ENCODE results near the gene ATXN7L1. TPM values are rescaled to one million over a fixed set of nuclear protein-coding genes. Genes with fewer than 3 reads are reported as not detected.

Gene ATXN7L1
- total RNA-seq, 1 experiment from 2014 or later, result 14.6 TPM

DNA sequence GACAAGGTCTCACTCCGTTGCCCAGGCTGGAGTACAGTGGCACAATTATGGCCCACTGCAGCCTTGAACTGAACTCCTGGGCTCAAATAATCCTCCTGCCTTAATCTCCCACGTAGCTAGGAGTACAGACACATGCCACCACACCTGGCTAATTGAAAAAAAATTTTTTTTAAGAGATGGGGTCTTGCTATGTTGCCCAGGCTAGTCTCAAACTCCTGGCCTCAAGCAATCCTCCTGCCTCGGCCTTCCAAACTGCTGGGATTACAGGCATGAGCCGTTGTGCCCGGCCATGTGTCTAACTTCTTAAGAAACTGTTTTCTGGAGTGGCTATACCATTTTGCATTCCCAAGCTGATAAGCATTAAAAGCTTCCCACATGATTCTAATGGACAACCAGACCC lies 285.6 kb downstream of the ATXN7L1 start:
- no peaks in the 10 kb centered on the region for H3K4me1 ChIP-seq (replicated peaks; ENCODE audit: insufficient read depth)
- no peaks in the 10 kb centered on the region for H3K9me2 ChIP-seq (ENCODE audit: insufficient read depth)
- DNase-seq, result no peak
- BruUV-seq (replicated peaks), result no TSS peak
- ChIA-PET CTCF (no interaction called here), POLR2A (ENCODE audit: unreplicated experiment) (interaction anchor here (0.6 kb wide), 1 partner anchor 718 kb away, joined by 4 read pairs; no protein-coding TSS in a partner anchor)
- no peaks in the 10 kb centered on the region for H3K9me3 ChIP-seq (ENCODE audit: insufficient read depth, low read depth)
- H3K4me2 ChIP-seq, result no peak overlapping the region
- no peaks in the 10 kb centered on the region for H3F3A ChIP-seq (ENCODE audit: insufficient read depth, low read depth)
- H3K79me2 ChIP-seq (ENCODE audit: low read depth), result no peaks in the 10 kb centered on the region
- TF ChIP-seq, protein P1, sequence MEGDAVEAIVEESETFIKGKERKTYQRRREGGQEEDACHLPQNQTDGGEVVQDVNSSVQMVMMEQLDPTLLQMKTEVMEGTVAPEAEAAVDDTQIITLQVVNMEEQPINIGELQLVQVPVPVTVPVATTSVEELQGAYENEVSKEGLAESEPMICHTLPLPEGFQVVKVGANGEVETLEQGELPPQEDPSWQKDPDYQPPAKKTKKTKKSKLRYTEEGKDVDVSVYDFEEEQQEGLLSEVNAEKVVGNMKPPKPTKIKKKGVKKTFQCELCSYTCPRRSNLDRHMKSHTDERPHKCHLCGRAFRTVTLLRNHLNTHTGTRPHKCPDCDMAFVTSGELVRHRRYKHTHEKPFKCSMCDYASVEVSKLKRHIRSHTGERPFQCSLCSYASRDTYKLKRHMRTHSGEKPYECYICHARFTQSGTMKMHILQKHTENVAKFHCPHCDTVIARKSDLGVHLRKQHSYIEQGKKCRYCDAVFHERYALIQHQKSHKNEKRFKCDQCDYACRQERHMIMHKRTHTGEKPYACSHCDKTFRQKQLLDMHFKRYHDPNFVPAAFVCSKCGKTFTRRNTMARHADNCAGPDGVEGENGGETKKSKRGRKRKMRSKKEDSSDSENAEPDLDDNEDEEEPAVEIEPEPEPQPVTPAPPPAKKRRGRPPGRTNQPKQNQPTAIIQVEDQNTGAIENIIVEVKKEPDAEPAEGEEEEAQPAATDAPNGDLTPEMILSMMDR (conservative IDR thresholded peaks at IDR 0.05), result no peak
- TF ChIP-seq EZH2 (IDR thresholded peaks at IDR 0.05; ENCODE audit: low read depth), result no peak
- intact Hi-C loops (cut with micrococcal nuclease; ENCODE audit: unreplicated experiment), result no loop called here
- H4K20me1 ChIP-seq (ENCODE audit: insufficient read depth), result no peaks in the 10 kb centered on the region
- no peaks in the 10 kb centered on the region for H3K27me3 ChIP-seq (ENCODE audit: insufficient read depth, low read depth)
- no peak overlapping the region for H3K27ac ChIP-seq
- no peak overlapping the region for H3K4me3 ChIP-seq
- no peaks in the 10 kb centered on the region for H3K36me3 ChIP-seq (ENCODE audit: low read depth)
- no peak overlapping the region for H2AFZ ChIP-seq

DNA sequence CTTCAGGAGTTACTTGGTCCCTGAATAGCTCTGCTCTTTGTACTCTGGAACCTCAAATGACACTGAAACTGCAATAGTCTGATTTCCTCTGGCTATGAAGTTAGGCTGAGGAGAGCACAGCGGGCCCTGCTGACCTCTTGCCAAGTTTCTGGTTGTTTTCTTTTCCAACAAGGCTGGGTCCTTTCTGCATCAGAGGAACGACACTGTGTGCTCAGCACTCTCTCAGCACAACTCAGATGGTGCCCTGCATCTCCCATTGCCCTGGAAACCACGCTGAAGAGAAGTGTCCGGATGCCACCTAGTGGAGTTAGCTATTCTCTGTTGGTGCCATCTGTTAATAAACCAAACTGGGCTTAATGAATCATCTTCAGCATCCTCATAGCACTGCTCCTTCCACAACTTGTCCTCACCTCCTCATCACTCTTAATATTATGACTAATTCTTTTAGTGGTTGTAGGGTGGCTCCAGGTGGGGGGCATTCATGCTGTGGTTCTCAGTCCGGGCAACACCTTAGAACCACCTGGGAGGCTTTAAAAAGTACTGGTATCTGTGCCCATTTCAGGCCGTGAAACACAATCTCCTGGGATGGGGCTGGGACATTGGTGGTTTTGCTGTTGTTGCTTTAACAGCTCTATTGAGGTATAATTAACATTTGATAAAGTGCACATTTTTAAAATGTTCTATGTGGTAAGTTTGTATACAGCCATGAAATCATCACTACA lies 286.9 kb downstream of the ATXN7L1 start:
- no peak overlapping the region for H3K27ac ChIP-seq
- H3K4me2 ChIP-seq, result no peak overlapping the region
- H3K79me2 ChIP-seq (ENCODE audit: low read depth), result no peaks in the 10 kb centered on the region
- H3K4me1 ChIP-seq (replicated peaks; ENCODE audit: insufficient read depth), result no peaks in the 10 kb centered on the region
- ChIA-PET CTCF (interaction anchor here (0.6 to 1.4 kb wide), 5 partner anchors 58 to 706 kb away, joined by 3 to 7 read pairs (median 3); partner anchors contain the start of gene RINT1), POLR2A (ENCODE audit: unreplicated experiment) (interaction anchor here (0.8 kb wide), 1 partner anchor 76 kb away, joined by 3 read pairs; no protein-coding TSS in a partner anchor)
- DNase-seq, result peak; percentile 62 to 66
- no peaks in the 10 kb centered on the region for H3F3A ChIP-seq (ENCODE audit: insufficient read depth, low read depth)
- no peak for TF ChIP-seq EZH2 (IDR thresholded peaks at IDR 0.05; ENCODE audit: low read depth)
- TF ChIP-seq, protein P1 (conservative IDR thresholded peaks at IDR 0.05), result peak; percentile 78
- no peaks in the 10 kb centered on the region for H3K36me3 ChIP-seq (ENCODE audit: low read depth)
- no peaks in the 10 kb centered on the region for H3K9me3 ChIP-seq (ENCODE audit: insufficient read depth, low read depth)
- no peaks in the 10 kb centered on the region for H3K27me3 ChIP-seq (ENCODE audit: insufficient read depth, low read depth)
- H3K4me3 ChIP-seq, result no peak overlapping the region
- no TSS peak for BruUV-seq (replicated peaks)
- no peaks in the 10 kb centered on the region for H4K20me1 ChIP-seq (ENCODE audit: insufficient read depth)
- intact Hi-C loops (cut with micrococcal nuclease; ENCODE audit: unreplicated experiment), result loop anchor here (1.0 to 10.0 kb wide), 3 partner anchors 185 to 706 kb away; no protein-coding TSS in a partner anchor
- H2AFZ ChIP-seq, result no peak overlapping the region
- H3K9me2 ChIP-seq (ENCODE audit: insufficient read depth), result no peaks in the 10 kb centered on the region

DNA sequence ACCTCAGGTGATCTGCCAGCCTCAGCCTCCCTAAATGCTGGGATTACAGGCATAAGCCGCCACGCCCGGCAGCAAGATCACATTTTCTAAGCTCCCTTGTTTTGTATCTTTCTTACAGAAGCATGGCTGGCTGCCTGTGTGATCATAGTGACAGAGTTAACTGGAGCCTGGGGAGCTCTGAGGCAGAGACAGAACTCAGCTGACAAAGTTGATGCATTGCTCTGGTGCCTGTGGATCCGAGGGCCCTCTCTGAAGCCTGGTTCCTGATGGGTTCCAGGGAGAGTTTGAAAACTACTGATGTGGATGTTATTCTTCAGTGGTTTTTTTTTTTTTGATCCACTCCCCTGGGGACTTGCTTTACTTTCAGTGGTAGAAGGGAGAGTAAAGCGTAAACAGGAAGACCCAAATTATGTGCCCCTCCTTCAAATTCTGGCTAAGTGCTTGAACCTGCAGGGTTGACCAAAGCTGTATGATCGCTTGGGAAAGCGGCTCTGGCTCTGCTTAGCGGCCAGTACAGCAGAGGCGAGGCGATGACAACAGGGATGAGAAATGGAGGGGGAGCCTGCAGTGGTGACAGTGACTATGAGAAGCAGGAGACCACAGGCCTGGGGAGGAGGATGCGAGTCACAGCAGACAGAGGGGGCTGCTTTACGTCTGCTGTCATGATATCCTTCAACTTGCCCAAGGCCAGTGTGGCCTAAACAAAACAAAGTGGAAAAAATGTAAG lies 288.3 kb downstream of the ATXN7L1 start:
- H3K9me2 ChIP-seq (ENCODE audit: insufficient read depth), result no peaks in the 10 kb centered on the region
- no peaks in the 10 kb centered on the region for H3K27me3 ChIP-seq (ENCODE audit: insufficient read depth, low read depth)
- H3K4me1 ChIP-seq (replicated peaks; ENCODE audit: insufficient read depth), result no peaks in the 10 kb centered on the region
- CTCF ChIA-PET, result interaction anchor here (0.7 kb wide), 1 partner anchor 207 kb away, joined by 7 read pairs; no protein-coding TSS in a partner anchor
- no peak overlapping the region for H3K4me3 ChIP-seq
- BruUV-seq (replicated peaks), result no TSS peak
- DNase-seq, result no peak
- no peaks in the 10 kb centered on the region for H4K20me1 ChIP-seq (ENCODE audit: insufficient read depth)
- H3K9me3 ChIP-seq (ENCODE audit: insufficient read depth, low read depth), result 0 out of 2 replicates have a peak, but pooled peaks cover 4% of the 10 kb centered on the region
- no peaks in the 10 kb centered on the region for H3F3A ChIP-seq (ENCODE audit: insufficient read depth, low read depth)
- TF ChIP-seq EZH2 (IDR thresholded peaks at IDR 0.05; ENCODE audit: low read depth), result no peak
- TF ChIP-seq, protein P1 (conservative IDR thresholded peaks at IDR 0.05), result no peak
- POLR2A ChIA-PET (ENCODE audit: unreplicated experiment), result no interaction called here
- H3K4me2 ChIP-seq, result no peak overlapping the region
- intact Hi-C loops (cut with micrococcal nuclease; ENCODE audit: unreplicated experiment), result loop anchor here (10.0 kb wide), 1 partner anchor 183 kb away; no protein-coding TSS in a partner anchor
- H3K79me2 ChIP-seq (ENCODE audit: low read depth), result no peaks in the 10 kb centered on the region
- H3K36me3 ChIP-seq (ENCODE audit: low read depth), result no peaks in the 10 kb centered on the region
- H3K27ac ChIP-seq, result no peak overlapping the region
- no peak overlapping the region for H2AFZ ChIP-seq
